ENCODE measurements around the gene DOCK2. TPM values are rescaled to one million over a fixed set of nuclear protein-coding genes. Genes with fewer than 3 reads are reported as not detected.
"Not testable (repeated sequence)": the region's sequence is repeated elsewhere in the genome, so short reads cannot be mapped to it uniquely, and the experiment has no call there.

The DOCK2 gene
- total RNA-seq, 2 donors from 2014 or later = 210 to 220 TPM

DNA sequence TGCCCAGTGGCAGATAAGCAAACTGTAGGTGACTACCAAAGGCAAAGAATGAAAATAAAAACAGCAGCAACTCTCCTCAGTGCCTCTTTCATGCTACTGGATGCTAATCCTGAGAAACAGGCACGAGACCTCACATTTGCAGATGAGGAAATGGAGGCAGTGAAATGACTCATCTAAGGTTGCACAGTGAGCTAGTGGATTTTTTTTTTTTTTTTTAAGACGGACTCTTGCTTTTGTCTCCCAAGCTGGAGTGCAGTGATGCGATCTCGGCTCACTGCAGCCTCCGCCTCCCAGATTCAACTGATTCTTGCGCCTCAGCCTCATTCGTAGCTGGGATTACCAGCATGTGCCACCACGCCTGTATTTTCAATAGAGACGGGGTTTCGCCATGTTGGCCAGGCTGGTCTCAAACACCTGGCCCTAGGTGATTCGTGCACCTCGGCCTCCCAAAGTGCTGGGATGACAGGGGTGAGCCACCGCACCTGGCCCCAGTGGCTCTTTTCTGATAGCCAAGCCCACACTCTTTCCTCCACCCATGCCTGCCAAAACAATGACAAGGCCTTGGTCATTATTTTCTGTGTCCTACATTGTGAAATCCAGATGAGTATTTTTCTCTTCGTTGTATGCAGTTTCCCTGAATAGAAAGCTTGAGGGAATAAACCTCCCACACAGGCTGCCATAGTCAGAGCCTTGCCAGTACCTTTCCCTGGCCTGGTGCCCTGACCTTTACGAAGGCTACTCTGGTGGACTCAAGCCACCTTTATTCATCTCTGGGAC lies 19.2 kb downstream of the DOCK2 start:
- Mint-ChIP-seq H3K36me3 (peaks cover 7 to 73% of the 10 kb centered on the region in 2 donors), H3K9me3 (peaks cover 0 to 3% of the 10 kb centered on the region in 2 donors), H3K27ac (peak overlapping the region; percentile 86 to 92)
- ATAC-seq (peak; percentile 61 to 82), DNase-seq (ENCODE audit: low spot score in 2 of 2) (no peak)

DNA sequence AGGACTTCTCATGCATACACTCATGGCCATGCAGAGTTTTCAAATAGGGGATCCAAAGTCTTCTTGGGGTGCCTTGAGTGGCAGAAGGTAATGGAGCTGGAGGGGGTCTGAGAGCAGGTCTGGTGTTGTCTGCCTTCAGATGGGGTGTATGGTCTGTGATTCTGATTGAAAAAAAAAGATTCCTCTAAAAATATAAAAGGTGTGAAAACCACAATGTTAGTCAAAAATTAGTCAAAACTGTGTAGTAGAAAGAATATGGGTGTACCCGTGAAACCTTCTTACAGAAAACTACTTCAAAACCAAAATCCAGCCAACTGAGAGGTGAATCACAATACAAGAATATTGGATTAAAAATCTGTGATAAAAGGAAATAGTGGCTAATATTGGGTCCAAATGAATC lies 20.1 kb downstream of the DOCK2 start:
- DNase-seq (ENCODE audit: low spot score in 2 of 2) = no peak
- Mint-ChIP-seq H3K36me3 (peaks cover 12 to 75% of the 10 kb centered on the region in 2 donors), H3K27ac (peak overlapping the region; percentile 86 to 92), H3K9me3 (peaks cover 0 to 12% of the 10 kb centered on the region in 2 donors)
- ATAC-seq = peak; percentile 70 to 71

DNA sequence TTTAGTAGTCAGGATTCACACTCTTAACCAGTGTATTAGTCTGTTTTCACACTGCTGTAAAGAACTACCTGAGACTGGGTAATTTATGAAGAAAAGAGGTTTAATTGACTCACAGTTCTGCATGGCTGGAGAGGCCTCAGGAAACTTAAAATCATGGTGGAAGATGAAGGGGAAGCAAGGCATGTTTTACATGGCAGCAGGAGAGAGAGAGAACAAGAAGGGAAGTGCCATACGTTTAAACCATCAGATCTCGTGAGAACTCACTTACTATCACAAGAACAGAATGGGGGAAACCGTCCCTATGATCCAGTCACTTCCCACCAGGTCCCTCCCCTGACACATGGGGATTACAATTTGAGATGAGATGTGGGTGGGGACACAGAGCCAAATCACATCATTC lies 25.4 kb downstream of the DOCK2 start:
- not testable (repeated sequence) for DNase-seq (ENCODE audit: low spot score in 2 of 2); H3K27ac Mint-ChIP-seq; ATAC-seq
- H3K36me3 Mint-ChIP-seq = peaks cover 30 to 64% of the 10 kb centered on the region in 2 donors
- peaks cover 0 to 26% of the 10 kb centered on the region in 2 donors for H3K9me3 Mint-ChIP-seq

DNA sequence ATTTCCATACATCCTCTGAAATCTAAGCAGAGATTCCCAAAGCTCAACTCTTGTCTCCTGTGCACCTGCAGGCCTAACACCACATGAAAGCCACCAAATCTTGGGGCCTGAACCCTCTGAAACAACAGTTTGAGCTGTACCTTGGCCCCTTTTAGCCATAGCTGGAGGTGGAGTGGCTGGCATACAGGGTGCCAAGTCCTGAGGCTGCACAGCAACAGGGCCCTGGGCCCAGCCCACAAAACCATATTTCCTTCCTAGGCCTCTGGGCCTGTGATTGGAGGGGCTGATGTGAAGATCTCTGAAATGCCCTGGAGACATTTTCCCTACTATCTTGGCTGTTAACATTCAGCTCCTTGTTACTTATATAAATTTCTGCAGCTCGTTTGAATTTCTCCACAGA lies 26.5 kb downstream of the DOCK2 start:
- no peak for DNase-seq (ENCODE audit: low spot score in 2 of 2)
- Mint-ChIP-seq H3K27ac (no peak overlapping the region), H3K9me3 (peaks cover 0 to 23% of the 10 kb centered on the region in 2 donors), H3K36me3 (peaks cover 27 to 60% of the 10 kb centered on the region in 2 donors)
- ATAC-seq = no peak

DNA sequence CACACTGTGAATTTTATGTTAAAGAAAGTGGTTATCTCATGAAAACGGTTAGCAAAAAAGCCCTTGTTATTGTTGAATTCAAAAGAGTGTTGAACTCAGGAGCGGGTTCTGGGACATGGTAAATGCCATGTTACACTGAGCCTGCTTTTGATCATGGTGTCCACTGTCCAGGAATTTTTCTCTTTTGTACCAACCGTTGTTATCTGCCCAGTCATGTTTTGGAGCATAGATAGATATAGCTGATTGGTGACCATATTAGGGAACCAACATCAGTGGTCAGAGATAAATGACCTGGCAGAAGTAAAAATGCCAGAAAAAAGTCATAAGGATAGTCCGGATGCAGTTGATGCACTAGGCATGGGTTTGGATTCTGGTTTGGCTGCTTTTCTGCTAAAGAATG lies 29.3 kb downstream of the DOCK2 start:
- ATAC-seq (no peak), DNase-seq (ENCODE audit: low spot score in 2 of 2) (no peak)
- peaks cover 0 to 22% of the 10 kb centered on the region in 2 donors for H3K9me3 Mint-ChIP-seq
- peaks cover 26 to 34% of the 10 kb centered on the region in 2 donors for H3K36me3 Mint-ChIP-seq
- H3K27ac Mint-ChIP-seq = no peak overlapping the region

DNA sequence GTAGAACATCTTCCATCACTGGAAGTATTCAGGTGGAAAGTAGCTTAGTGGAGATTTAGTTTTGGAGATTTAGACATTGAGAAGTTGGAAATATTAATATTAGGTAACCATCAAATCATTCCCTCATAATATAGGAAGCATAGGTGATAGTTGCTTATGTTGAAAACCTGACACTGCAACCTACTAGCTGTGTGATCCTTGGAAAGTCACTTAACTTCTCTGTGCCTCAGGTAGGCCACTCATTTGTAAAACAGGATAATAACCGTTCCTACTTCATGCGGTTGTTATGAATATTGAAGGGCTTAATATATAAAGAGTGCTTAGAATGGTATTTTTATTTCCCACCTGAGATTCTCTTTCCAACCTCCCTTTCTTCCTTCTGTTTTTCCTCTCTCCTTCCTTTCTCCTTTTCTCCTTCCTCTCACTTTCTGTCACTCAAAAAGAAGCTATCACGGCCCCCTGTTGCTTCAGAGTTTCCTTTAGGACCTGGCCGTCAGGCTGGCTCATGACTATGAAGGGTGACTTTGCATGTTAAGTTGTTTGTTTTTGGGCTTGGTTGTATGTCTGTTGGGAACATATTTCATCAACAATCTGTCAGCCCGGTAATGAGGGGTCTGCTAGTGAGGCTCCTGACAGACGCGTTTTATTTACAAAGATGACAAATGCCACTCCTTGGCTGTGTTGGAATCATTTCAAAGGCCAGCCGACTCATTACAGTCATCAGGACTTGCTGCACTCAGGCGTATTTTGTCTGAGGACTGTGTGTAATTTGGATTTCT lies 31.0 kb downstream of the DOCK2 start:
- ATAC-seq = no peak
- Mint-ChIP-seq H3K27ac (no peak overlapping the region), H3K36me3 (peaks cover 9 to 24% of the 10 kb centered on the region in 2 donors), H3K9me3 (peaks cover 0 to 8% of the 10 kb centered on the region in 2 donors)
- no peak for DNase-seq (ENCODE audit: low spot score in 2 of 2)

DNA sequence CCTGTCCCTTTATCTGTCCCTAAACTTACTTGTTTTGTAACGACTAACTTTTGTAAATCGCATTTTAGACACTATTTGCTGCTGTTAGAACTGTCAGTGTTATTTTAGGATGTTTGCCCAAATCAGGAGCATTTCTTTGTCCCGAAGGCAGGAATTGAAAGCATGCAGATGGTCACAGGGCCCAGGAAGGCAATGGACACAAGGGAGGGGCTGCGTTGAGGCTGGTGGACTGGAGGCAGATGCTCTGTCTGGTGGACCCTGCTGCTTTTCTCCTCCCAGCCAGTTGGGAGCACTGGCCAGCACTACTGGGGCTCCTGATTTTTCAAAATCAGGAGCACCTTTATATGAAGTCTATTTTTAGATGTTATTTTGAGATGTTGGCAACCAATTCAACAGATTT lies 31.7 kb downstream of the DOCK2 start:
- peaks cover 5 to 17% of the 10 kb centered on the region in 2 donors for H3K36me3 Mint-ChIP-seq

DNA sequence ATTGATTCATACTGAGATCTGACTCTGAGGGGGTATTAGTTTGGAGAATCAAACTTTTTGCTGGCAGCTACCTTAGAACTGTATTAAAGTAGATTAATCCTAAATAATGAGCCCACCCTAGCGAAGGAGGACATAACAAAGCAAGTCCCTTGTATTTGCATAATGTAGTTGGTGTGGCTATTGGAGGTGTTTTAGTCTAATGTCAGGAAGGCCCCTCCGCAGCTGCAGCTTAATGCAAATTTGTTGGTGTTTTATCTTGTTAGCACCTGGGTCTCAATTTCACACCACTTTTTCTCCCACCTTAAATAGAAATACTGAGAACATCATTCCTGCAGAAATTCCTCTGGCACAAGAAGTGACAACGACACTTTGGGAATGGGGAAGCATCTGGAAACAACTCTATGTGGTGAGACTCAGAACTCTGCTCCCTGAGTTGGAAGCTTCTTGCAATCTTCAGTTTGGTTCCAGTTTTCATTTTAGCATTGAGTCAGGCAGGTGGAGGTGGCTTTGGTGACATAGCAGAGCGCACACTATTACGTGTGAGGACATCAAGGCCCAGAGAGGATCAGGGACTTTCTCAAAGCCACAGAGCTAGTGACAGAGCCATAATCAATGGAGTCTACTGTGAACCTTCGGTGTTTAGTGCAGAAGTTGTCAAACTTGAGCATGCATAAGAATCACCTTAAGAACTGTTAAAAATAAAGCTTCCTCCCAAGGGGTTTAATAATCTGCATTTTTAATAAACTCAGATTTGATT lies 33.9 kb downstream of the DOCK2 start:
- H3K27ac Mint-ChIP-seq = peak overlapping the region in 1 of 2 donors; percentile 12
- no peaks in the 10 kb centered on the region for H3K9me3 Mint-ChIP-seq
- DNase-seq (ENCODE audit: low spot score in 2 of 2) = no peak
- peaks cover 12 to 13% of the 10 kb centered on the region in 2 donors for H3K36me3 Mint-ChIP-seq
- peak; percentile 99 to 100 for ATAC-seq

More for the DNA sequence above, 31.7 kb downstream of the DOCK2 start:
- DNase-seq (ENCODE audit: low spot score in 2 of 2) (no peak), ATAC-seq (no peak)
- peak overlapping the region in 1 of 2 donors; percentile 13 for H3K27ac Mint-ChIP-seq
- H3K9me3 Mint-ChIP-seq = peaks cover 0 to 7% of the 10 kb centered on the region in 2 donors

DNA sequence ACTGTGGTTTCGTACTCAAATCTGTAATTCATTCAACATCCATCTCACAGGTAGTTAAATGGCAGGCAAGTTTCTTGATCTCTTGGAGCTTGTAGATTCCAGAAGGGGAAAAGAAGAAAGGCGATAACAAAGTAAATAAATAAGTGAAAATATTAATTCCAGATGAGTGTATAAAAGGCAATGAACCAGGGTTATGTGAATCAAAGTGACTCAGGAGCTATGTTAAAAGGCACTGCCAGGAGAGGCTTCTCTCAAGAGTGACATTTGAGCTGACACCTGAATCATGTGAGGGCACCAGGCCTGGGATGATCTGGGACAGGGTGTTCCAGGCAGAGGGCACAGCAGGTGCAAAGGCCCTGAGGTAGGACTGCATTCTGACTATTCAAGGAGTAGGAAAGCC lies 45.0 kb downstream of the DOCK2 start:
- ATAC-seq (no peak), DNase-seq (ENCODE audit: low spot score in 2 of 2) (no peak)
- peak overlapping the region; percentile 9 to 16 for H3K27ac Mint-ChIP-seq
- H3K9me3 Mint-ChIP-seq = no peaks in the 10 kb centered on the region
- H3K36me3 Mint-ChIP-seq = peaks cover 14 to 56% of the 10 kb centered on the region in 2 donors

DNA sequence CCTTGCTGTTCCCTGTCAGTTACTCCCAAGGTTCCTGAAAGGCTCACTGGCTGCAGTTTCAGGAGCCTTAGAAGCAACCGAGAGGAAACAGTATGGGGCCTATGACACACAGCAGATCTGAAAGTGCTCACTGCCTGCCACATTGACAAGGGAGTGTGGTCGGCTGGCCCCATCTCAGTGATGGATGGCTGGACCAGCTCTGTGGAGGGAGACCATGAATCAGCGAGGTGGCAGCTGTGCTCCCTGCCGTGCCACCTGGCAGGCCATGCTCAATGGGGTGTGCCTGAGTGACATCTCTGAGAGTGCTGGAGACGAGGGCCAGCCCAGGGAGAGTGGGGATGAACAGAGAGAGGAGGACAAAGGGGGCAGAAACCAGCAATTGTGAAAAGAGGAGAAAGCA lies 49.1 kb downstream of the DOCK2 start:
- Mint-ChIP-seq H3K9me3 (no peaks in the 10 kb centered on the region), H3K36me3 (peaks cover 23 to 38% of the 10 kb centered on the region in 2 donors), H3K27ac (peak overlapping the region in 1 of 2 donors; percentile 8)
- ATAC-seq (peak in 1 of 2 donors; percentile 60), DNase-seq (ENCODE audit: low spot score in 2 of 2) (no peak)

DNA sequence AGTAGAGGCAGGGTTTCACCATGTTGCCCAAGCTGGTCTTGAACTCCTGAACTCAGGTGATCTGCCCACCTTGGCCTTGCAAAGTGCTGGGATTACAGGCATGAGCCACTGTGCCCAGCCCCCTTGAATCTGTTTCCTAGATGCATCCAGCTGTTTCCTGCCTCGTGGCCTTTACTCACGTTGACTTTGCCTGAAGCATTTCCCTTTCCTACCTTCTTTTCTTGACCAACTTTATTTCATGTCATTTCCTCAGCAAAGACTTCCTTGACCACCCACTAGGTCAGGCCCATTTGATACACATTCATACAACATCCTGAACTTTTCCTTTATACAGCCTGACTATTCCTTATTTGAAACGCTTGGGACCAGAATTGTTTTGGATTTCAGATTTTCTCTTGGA lies 51.0 kb downstream of the DOCK2 start:
- Mint-ChIP-seq H3K27ac (peak overlapping the region in 1 of 2 donors; percentile 76), H3K36me3 (peaks cover 21 to 27% of the 10 kb centered on the region in 2 donors), H3K9me3 (no peaks in the 10 kb centered on the region)
- ATAC-seq (no peak), DNase-seq (ENCODE audit: low spot score in 2 of 2) (no peak)

DNA sequence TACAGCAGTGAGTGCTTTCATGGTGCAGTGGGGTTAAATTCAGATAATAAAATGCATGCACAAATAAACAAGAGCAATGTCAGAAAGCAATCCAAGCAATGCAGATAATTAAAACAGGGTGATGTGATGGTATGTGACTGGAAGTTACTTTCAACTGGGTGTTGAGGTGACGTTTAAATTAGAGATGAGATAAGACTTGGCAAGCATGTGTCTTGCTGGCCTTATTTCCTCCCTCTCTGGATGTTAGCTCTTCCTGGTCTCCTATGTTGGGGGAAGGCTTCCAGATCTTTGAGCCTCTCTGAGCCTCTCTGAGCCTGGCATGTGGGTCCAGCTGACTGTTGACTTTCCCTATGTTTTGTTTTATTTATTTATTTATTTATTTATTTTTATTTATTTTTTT lies 54.4 kb downstream of the DOCK2 start:
- ATAC-seq (no peak), DNase-seq (ENCODE audit: low spot score in 2 of 2) (no peak)
- H3K9me3 Mint-ChIP-seq = no peaks in the 10 kb centered on the region
- peak overlapping the region in 1 of 2 donors; percentile 3 for H3K27ac Mint-ChIP-seq
- peaks cover 20 to 31% of the 10 kb centered on the region in 2 donors for H3K36me3 Mint-ChIP-seq

DNA sequence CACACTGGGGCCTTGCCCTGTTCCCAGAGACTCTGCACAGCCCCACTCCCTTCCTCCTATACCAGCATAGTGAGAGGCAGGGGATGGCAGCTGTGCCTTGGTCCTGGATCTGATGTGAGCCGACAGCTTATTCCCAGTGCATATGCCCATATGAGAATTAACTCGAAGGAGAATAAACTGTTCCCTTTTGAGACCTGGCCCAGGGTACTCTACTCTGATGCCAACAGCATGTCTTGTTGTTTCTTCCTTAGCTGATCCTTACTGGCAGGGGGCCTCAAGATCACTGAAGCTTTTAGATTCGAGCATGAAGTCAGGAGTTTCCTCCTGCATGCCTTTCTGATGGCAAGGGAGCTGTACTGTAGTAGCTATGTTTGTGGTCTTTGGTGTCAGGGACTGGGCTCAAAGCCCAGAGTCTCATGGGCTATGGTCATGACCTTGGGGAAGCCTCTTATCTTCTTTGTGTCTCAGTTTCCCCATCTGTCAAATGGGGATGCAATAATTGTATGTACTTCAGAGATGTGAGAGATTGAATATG lies 57.1 kb downstream of the DOCK2 start:
- Mint-ChIP-seq H3K27ac (peak overlapping the region in 1 of 2 donors; percentile 22), H3K9me3 (no peaks in the 10 kb centered on the region), H3K36me3 (peaks cover 20 to 39% of the 10 kb centered on the region in 2 donors)
- DNase-seq (ENCODE audit: low spot score in 2 of 2) (no peak), ATAC-seq (no peak)

DNA sequence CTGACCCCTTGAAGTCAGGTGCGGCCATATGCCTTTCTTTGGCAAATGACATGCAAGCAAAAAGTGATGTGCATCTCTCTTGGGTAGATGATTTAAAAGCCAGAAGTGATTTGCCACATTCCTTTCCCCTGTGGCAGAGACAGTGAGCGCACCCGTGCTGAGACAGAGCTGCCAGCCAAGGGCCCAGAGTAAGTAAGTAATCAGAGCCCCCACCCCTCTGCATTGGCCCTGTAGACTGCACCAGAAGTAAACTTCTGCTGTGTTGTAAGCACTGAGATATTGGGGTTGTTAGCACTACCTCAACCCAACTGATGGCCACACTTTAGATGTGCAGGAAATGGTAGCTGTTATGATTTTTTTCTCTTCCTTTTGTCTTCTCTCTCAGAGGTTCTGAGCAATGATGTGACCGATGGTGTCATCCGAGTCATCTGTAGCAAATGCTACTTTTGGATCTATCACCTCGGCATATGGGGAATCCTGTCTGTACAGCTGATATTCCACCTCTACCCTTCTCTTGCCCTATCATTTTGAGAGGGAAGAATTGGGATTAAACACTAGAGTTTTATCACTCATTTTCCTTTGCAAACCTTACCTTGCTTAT lies 58.0 kb downstream of the DOCK2 start:
- H3K27ac Mint-ChIP-seq = peak overlapping the region; percentile 53
- DNase-seq (ENCODE audit: low spot score in 2 of 2) (no peak), ATAC-seq (no peak)
- peaks cover 20 to 39% of the 10 kb centered on the region in 2 donors for H3K36me3 Mint-ChIP-seq
- H3K9me3 Mint-ChIP-seq = no peaks in the 10 kb centered on the region

DNA sequence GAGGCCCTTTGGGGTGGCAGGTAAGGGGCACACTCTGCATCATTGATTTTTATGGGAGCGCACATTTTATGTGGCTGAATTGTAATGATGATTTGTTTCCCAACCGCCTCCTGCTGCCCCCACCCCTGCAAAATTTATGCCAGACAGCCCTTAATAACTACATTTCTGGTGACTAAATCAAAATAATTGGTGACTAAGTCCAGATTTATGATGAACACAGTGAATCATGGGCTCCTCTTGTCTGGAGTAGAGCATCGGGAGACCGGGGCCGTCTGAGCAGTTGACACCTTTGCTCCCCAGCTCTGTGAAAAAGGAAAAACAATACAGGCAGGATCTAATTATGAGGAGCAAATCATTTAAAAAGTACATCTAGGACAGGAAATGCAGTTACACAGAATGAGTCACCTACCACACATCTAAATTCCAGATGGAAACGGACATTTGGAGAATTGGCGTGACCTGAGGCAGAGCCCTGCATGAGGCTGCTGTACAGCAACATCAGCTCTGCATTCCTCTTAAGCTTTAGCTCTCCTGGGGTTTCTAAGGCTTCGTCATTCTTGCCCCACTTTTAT lies 58.9 kb downstream of the DOCK2 start:
- peaks cover 12 to 31% of the 10 kb centered on the region in 2 donors for H3K36me3 Mint-ChIP-seq
- H3K27ac Mint-ChIP-seq = peak overlapping the region; percentile 53 to 95
- ATAC-seq (peak in 1 of 2 donors; percentile 36), DNase-seq (ENCODE audit: low spot score in 2 of 2) (no peak)
- no peaks in the 10 kb centered on the region for H3K9me3 Mint-ChIP-seq

Data from activated naive CD4-positive, alpha-beta T cell treated with anti-CD3 and anti-CD28 coated beads, Interleukin-2, amount 50 U/mL, for 72 hours (primary cell).